Measurements from ENCODE around the gene IZUMO4.

DNA sequence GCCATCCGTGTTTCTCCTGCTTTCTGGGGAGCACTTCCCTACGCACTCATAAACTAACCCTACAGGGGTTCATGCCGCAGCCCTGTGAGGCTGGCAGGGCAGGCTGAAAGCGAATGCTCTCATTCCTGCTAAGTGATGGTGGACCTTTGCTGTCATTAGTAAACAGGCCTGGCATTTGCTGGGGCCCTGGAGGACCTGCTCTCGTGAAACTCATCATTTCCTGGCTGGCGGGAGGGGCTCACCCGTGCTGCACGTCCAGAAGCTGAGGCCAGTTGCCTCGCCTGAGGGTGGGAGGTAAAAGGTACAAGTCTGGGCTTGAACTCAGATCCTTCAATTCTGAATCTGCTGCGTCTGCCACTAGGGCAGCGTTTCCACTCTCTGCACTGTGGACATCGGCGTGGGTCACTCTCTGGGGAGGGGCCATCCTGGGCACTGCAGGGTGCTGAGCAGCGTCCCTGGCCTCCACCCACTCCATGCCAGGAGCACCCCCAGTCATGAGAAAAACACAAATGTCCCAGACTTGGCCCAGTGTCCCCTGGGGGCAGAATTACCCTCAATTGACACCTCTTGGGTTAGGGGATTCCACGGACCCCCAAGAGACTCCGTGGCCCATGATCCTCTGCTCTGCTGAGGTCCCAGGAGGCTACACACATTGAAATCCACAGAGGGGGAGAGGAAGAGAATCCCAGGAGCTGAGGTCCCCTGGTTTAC, 7.6 kb upstream of the IZUMO4 start:
- TF ChIP-seq, protein P1, sequence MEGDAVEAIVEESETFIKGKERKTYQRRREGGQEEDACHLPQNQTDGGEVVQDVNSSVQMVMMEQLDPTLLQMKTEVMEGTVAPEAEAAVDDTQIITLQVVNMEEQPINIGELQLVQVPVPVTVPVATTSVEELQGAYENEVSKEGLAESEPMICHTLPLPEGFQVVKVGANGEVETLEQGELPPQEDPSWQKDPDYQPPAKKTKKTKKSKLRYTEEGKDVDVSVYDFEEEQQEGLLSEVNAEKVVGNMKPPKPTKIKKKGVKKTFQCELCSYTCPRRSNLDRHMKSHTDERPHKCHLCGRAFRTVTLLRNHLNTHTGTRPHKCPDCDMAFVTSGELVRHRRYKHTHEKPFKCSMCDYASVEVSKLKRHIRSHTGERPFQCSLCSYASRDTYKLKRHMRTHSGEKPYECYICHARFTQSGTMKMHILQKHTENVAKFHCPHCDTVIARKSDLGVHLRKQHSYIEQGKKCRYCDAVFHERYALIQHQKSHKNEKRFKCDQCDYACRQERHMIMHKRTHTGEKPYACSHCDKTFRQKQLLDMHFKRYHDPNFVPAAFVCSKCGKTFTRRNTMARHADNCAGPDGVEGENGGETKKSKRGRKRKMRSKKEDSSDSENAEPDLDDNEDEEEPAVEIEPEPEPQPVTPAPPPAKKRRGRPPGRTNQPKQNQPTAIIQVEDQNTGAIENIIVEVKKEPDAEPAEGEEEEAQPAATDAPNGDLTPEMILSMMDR (IDR thresholded peaks at IDR 0.05; ENCODE audit: insufficient read depth, low read depth, low read length), result no peak
- TF ChIP-seq EZH2 (IDR thresholded peaks at IDR 0.05; ENCODE audit: insufficient read depth, low read length), result no peak

Data from astrocyte (in vitro differentiated cells and primary cell).